GM13977 (cell line): ENCODE data around the gene PTPRC.

ENCODE experiments used
- DNase-seq: peaks from one replicate; pipeline ENCODE4 v3.0.0; 2012; ENCODE audit warnings: low spot score
- in situ Hi-C: fragments of 300-500 bp; cut with MboI; formaldehyde crosslinking; loops from one replicate; pipeline ENCODE4 v1.12.0; 2022; ENCODE audit warnings: low sequenced_read_pairs, low pct_unique_long_range_greater_than_20kb, mixed read lengths, inconsistent platforms; ENCODE audit not compliant: unreplicated experiment
- TF ChIP-seq, protein P1 (sequence below): IDR thresholded peaks from 2 replicates; pipeline ENCODE4 v1.5.1; 2012; ENCODE audit warnings: mild to moderate bottlenecking, control low read depth; ENCODE audit not compliant: insufficient read depth; ENCODE audit errors: extremely low read depth, missing control alignments

PTPRC gene, protein sequence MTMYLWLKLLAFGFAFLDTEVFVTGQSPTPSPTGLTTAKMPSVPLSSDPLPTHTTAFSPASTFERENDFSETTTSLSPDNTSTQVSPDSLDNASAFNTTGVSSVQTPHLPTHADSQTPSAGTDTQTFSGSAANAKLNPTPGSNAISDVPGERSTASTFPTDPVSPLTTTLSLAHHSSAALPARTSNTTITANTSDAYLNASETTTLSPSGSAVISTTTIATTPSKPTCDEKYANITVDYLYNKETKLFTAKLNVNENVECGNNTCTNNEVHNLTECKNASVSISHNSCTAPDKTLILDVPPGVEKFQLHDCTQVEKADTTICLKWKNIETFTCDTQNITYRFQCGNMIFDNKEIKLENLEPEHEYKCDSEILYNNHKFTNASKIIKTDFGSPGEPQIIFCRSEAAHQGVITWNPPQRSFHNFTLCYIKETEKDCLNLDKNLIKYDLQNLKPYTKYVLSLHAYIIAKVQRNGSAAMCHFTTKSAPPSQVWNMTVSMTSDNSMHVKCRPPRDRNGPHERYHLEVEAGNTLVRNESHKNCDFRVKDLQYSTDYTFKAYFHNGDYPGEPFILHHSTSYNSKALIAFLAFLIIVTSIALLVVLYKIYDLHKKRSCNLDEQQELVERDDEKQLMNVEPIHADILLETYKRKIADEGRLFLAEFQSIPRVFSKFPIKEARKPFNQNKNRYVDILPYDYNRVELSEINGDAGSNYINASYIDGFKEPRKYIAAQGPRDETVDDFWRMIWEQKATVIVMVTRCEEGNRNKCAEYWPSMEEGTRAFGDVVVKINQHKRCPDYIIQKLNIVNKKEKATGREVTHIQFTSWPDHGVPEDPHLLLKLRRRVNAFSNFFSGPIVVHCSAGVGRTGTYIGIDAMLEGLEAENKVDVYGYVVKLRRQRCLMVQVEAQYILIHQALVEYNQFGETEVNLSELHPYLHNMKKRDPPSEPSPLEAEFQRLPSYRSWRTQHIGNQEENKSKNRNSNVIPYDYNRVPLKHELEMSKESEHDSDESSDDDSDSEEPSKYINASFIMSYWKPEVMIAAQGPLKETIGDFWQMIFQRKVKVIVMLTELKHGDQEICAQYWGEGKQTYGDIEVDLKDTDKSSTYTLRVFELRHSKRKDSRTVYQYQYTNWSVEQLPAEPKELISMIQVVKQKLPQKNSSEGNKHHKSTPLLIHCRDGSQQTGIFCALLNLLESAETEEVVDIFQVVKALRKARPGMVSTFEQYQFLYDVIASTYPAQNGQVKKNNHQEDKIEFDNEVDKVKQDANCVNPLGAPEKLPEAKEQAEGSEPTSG (N-terminal part only)

DNA sequence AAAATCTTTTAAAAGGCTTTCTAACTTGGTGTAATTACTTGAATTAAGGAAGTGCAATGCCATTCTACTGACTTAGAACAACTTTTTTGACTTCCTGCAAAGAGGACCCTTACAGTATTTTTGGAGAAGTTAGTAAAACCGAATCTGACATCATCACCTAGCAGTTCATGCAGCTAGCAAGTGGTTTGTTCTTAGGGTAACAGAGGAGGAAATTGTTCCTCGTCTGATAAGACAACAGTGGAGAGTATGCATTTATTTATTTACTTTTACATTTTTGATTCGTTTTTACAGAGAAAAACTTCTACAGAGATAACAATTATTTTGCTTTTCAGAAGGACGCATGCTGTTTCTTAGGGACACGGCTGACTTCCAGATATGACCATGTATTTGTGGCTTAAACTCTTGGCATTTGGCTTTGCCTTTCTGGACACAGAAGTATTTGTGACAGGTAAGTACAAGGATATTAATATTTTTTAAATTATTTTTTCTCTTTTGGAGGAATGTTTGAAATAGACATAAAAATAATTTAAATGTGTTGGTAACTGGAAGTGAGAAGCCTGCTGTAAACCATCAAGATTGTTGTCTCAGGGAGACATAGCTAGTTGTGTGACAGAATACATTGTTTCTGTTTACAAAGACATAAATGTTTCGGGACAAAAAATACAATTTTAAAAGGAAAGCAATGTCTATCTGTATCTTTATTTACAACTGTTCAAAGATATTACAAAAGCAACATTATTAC is at the start of gene PTPRC:
Gene PTPRC (plus strand): TSS at position 147 of the 742 bp plus-strand sequence. CDS start 229 bp downstream, at position 376.
- in situ Hi-C loops, result no loop called here
- peak; percentile 28 for DNase-seq
- TF ChIP-seq, protein P1, sequence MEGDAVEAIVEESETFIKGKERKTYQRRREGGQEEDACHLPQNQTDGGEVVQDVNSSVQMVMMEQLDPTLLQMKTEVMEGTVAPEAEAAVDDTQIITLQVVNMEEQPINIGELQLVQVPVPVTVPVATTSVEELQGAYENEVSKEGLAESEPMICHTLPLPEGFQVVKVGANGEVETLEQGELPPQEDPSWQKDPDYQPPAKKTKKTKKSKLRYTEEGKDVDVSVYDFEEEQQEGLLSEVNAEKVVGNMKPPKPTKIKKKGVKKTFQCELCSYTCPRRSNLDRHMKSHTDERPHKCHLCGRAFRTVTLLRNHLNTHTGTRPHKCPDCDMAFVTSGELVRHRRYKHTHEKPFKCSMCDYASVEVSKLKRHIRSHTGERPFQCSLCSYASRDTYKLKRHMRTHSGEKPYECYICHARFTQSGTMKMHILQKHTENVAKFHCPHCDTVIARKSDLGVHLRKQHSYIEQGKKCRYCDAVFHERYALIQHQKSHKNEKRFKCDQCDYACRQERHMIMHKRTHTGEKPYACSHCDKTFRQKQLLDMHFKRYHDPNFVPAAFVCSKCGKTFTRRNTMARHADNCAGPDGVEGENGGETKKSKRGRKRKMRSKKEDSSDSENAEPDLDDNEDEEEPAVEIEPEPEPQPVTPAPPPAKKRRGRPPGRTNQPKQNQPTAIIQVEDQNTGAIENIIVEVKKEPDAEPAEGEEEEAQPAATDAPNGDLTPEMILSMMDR, result no peak

DNA sequence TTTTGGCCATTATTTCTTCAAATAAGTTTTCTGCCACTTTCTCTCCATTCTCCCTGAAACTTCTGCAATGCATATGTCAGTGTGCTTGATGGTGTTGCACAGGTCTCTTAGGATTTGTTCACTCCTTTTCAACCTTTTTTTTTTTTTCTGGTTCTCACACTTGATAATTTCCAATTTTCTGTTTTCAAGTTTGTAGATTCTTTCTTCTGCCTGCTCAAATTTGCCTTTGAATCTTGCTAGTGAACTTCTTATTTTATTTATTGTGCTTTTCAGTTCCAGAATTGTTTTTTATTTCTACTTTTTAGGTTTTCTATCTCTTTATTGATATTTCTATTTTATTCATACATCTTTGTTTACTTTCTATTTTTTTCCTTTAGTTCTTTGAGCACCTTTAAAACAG is 48.4 kb upstream of the PTPRC start:
- TF ChIP-seq, protein P1, result no peak
- DNase-seq, result no peak
- in situ Hi-C loops, result no loop called here

DNA sequence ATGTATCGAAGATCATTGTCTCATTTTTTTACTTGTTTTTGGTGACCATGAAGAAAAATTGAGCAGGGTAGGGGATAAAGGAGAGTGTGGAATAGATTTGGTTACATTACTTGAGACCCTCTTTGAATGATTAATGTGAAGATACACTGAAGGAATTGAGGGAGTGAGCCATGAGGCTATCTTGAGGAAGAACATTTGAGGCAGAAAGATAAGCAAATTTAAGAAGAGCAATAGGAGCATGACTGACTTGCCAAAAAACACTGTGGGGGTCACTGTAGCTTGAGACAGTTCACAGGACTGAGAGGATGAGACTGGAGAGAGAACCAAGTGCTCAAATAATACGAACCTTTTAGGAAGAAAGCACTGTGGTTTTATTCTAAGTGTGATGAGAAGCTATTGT is 43.1 kb upstream of the PTPRC start:
- no peak for DNase-seq
- in situ Hi-C loops, result no loop called here
- TF ChIP-seq, protein P1, result no peak

DNA sequence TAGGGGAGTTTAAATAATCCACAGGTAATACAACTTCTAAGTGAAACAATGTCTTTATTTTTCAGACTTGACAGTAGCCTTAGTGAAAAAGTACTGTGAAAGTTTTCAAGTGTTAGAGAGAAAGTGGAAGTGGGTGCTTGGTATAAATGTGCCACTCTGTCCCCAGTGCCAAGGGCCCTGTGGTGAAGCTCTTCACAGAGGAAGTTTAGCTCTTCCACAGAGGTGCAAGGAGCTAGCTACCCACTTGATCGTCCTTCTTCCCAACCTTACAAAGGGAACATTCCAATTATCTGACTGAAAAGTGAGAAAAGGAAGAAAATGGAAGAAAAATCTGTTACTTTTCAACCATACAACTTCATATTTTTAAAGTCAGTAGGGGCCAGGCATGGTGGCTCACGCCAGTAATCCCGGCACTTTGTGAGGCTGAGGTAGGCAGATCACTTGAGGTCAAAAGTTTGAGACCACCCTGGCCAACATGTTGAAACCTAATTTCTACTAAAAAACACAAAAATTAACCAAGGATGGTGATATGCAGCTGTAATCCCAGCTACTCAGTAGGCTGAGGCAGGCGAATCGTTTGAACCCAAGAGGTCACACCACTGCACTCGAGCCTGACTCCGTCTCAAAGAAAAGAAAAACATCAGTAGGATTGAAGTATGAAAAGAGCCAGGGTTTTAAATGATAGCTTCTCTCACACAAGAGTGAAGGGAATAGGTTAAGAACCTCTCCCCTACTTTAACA is 41.0 kb upstream of the PTPRC start:
- TF ChIP-seq, protein P1, result no peak
- in situ Hi-C loops, result no loop called here
- no peak for DNase-seq

DNA sequence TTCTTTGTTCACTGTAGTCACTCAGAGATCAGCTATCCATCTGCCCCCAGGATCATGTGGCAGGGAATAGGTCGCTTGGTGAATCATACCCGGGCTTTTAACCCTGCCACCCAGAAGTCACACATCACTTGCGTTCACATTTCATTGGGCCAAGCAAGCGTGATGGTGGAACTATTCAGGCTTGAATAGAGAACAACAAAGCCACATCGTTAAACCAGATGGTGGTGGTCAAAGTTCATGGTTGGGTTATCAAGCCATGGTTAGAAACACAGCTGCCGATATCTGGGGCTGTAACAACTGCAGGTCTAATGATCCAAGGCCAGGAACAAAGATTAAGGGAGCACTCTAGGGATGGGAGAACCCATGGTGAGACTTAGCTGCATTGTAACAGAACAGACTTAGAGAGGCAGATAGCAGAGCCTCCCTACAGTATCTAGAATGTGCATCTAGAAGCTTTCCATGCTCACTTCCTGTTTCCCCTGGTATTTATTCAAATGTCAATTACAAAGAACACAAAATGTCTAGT is 40.0 kb upstream of the PTPRC start:
- in situ Hi-C loops, result no loop called here
- TF ChIP-seq, protein P1, result no peak
- peak; percentile 20 for DNase-seq
